Amygdala (tissue), 56 donors: Measurements from ENCODE around the gene KIAA1614.

ENCODE experiments used
- DNase-seq, 56 donors: peaks; one replicate each; lab custom pipeline; 2025; lab: John Stamatoyannopoulos, UW

KIAA1614 gene

DNA sequence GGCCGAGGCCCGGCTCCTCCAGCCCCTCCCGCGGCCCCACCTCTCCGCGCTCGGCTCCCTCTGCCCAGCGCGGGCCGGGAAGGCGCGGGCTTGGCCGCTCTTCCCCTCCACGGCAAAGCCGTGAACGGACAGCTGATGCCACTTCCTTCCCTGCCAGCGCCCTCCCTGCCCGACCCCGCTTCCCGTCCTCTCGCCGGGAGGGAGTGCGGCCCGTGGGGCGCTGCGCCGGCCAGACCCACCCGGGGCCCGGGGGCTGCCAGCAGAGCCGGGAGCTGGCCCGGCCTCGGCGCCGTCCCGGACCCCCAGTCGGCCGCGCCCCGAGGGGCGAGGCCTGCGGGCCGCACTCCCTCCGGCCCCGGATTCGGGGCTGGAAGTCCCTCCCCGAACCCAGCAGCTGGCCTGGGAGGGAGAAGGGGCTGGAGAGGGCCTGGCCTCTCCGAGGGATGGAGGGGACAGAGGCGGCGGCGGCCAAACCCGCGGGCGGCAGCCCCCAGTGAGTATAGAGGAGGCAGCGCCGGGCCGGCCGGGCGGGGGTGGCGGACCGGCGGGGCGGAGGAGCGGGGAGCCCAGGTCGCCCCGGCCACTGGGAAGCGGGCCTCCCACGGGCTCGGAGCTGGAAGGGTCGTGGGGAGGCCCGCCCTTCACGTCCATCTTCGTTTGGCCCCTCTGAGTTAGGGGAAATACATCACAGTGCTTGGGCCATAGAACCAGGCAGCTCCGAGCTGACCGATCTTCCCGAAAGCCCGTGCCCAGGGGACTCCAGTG lies at the start of gene KIAA1614:
Gene KIAA1614, plus strand, starts transcription at position 97 of the 765 bp plus-strand sequence. Its CDS starts 347 bp downstream, at position 444.
- DNase-seq: peak in 15 of 56 donors; percentile 12 to 63 (median 33)

DNA sequence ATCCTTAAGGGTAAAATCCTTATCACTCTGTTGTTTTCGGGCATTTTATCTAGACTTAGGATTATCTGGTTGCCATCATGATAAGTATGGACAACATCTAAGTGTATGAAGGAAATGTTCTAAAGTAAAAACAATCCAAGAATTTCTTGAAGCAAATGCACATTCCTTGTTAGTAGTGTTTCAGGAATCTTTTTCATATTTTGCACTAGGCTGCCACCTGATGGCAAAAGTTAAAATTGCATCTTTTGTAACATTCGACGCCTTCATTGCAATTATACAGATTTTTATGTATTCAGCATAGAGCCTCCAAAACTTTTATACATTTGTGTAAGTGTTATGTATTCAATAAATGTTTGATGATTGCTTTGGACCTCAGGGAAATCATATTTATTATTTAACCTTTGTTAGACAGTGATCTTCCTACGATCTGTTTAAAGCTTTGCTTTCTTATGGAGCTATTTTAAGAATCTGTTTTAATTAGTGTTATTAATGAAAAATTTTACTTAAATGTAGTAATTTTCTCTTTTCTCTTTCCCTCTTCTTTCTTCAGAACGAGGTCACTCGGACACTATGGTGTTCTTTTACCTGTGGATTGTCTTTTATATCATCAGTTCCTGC lies 49.4 kb upstream of the KIAA1614 start:
- peak in 7 of 56 donors; percentile 0 to 67 (median 3) for DNase-seq

GRCh38 chr1:180881806-180882509 lies 30.7 kb upstream of the KIAA1614 start:
- peak in 2 of 56 donors; percentile 25 to 31 for DNase-seq

GRCh38 chr1:180884588-180885300 lies 28.0 kb upstream of the KIAA1614 start:
- DNase-seq: no peak

DNA sequence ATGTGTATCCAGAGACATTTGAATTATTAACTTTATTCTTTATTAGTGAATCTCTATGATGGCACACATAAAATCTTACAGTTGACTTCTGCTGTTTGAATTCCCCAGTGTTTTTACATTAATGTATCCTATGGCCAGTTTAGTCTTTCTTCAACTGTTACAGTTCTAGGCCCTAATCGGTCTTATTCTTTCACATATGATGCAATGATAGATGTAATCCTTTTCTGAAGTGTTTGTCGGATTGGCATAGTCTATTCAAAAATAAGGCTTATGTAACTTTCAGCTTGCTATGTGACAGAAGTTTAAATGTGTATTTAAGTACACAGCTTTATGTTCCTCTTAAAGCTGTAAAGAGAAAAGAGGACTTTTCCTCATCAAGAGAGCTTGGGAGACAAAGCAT lies 26.4 kb upstream of the KIAA1614 start:
- no peak for DNase-seq

- DNase-seq: no peak
Measured at GRCh38 chr1:180887841-180888240, 24.9 kb upstream of the KIAA1614 start.

DNA sequence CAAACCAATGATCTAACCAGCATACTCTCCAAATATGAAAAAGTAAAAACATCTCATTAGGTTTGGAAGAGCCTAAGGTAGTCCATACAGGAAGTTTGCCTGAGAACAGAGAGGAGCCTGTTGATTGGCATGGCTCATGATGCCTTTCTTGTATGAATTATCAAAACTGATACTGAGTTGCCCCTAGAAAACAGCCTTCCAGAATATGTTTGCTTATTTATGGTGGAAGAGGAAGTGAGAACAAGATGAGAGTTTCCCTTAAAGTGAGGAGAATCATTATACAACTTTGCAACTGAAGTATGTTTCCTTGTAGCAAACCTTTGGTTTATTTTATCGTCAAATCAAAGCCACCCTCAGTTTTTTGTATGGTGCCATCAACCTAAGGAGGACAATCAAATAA lies 23.8 kb upstream of the KIAA1614 start:
- no peak for DNase-seq

DNA sequence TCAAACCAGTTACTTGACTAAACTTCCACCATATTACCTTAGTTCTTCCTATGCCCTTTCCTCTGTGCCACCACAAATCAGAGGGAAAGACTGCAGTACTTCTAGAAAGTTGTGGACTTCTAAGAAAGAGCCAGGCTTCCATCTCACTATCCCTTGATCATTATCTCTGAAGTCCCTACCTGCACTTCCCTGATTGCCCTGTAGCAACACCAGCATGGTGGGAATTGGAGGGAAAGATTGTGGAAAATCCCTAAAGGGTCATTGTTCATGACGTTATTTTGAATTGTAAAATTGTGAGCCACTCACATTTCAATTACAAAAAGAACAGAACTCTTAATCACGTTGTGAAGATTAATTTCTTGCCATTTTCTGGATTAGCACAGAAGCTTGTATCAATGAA lies 23.4 kb upstream of the KIAA1614 start:
- DNase-seq: no peak

GRCh38 chr1:180892272-180892671 lies 20.4 kb upstream of the KIAA1614 start:
- DNase-seq: no peak

DNA sequence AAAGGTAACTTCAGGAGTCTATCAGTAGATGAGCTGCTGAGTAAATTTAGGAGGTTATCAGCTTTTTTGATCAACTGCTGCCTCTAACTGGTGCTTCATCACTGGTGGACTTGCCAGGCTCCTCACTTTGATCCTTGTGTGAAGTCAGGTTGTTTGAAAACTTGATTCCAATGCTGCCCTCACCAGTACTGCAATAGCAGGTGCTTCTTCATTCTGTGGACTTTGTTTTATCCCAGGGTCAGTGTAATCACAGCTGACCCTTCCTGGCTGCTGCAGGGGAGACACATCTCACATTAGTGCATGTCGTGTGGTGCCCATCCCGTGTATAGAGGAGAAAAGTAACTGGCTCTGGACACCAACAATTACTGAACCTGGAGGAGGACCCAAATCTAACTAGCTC lies 20.0 kb upstream of the KIAA1614 start:
- DNase-seq: no peak

GRCh38 chr1:180893614-180894013 lies 19.1 kb upstream of the KIAA1614 start:
- DNase-seq: no peak

- DNase-seq: no peak
Measured at GRCh38 chr1:180896161-180896560, 16.5 kb upstream of the KIAA1614 start.

GRCh38 chr1:180898441-180899219 lies 14.1 kb upstream of the KIAA1614 start:
- DNase-seq: no peak

DNA sequence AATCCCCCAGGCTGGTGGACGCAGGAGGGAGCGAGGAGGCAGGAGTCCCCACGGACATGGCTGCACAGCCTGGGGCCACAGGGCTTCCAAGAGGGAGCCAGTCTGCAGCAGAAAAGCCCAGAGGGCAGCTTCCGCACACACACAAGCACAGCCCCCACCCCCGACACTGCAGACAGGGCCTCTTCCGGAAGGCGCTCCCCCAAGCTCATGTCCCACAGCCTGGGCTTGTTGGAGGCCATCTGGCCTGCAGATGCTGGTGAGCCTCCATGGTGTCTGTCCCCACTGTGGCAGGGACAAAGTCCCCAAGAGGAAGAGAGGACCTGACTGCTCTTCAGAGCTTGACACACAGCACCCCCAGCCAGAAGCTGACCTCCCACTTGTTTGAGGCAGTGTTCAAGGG lies 13.4 kb upstream of the KIAA1614 start:
- DNase-seq: no peak

DNA sequence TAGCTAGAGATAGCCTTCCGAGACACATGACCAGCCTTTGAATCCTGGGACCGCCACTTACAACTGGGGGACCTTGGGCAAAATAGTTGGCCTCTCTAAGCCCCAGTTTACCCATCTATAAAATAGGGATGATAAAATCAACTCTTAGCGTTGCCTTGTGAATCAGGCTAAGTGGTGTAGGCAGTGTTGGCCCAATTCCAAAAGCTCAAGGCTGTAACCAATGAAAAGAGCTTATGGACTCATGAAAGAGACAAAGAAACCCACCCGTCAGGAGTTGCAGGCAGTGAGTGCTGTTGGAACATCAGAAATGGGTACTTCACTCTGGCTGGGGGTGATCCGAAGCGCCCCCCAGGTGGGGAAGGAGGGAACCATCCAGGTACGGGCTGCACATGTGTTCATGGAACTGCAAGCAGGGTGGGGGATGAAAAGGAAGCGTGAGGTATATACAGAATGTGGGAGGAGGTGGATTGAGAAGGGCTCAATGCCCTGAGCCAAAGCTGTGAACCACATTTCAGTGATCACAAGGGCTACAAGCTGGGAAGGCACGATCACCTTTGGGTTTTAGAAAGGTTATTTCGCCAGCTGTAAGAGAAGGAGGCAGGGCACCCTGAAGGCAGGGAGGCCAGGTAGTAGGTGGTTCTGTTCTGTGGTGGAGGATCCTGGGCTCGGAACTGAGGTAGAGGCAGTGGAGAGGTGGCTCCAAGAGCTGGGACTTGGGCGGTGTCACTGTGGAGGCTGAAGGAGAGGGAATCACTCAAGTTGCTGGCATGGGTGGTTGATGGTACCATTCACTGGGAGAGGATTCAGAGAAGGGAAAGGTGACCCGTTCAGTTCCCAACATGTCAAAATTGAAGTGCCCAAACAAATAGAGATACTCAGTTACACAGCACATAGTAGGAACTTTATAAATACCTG lies 11.4 kb upstream of the KIAA1614 start:
- DNase-seq: no peak

DNA sequence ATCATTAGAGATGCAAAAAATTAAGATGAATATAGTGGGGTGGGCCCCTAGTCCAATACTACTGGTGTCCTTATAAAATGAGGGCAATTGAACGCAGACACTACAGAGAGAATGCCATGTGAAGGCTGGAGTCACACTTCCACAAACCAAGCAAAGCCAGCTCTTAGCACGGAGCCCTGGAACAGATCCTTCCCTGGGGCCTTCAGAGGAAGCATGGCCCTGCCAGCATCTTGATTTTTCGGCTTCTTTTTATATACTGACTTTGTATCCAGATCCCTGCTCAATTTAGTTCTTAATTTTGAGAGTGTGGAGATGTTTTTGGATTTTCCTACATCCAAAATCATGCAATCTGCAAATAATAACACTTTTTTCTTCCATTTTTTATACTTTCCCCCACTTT lies 10.2 kb upstream of the KIAA1614 start:
- DNase-seq: no peak

- DNase-seq: no peak
Measured at GRCh38 chr1:180905927-180906326, 6.8 kb upstream of the KIAA1614 start.

- DNase-seq: no peak
Measured at GRCh38 chr1:180906511-180906910, 6.2 kb upstream of the KIAA1614 start.
